ENCODE results near the gene DLX6.

DNA sequence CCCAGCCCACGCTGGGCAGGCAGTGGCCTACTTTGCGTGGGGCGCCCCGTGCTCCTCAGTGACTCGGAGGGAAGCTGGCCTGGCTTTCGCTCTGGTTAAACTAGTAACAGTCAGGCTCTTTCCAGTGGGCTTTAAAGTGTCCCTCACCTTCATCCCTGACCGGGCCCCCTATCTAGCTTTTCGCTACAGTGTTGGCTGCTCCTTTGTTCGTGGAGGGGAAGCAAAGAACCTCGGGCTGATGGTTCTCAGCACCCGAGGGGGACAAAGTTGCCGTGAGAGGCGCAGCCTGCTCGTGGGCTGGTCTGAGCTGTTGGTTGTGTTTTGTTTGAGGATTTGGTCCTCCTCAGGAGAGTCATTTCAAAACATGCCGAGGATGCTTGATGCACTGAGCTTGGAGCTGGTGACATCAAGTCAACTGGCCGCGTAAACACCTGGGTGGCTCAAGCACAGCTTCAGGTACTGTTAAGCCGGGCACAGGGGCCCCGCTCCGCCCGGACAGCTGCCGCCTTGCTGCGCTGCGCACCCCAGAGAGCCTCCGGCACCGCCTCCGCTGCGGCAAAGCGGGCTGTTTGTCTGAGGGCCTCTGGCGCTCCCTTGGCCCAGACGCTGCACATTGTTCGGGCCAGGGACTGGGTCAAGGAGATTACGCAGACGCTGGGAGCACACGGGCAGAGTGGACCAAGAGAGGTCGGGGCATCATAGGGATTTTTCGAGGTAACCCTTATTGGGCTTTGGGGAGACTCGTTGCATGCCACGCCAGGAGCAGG, 1.6 kb downstream of the DLX6 start:
- TF ChIP-seq POLR2AphosphoS5 (IDR thresholded peaks at IDR 0.05; ENCODE audit: low read depth, low read length) (no peak), TAF1 (IDR thresholded peaks at IDR 0.05; ENCODE audit: borderline replicate concordance, insufficient read depth, low read length) (no peak), REST (IDR thresholded peaks at IDR 0.05; ENCODE audit: insufficient read depth in 1 of 2, low read depth in 2 of 2, low read length in 2 of 2) (no peak), SIN3A (IDR thresholded peaks at IDR 0.05; ENCODE audit: borderline replicate concordance, insufficient read depth, low read length) (no peak), FOXP2 (optimal IDR thresholded peaks at IDR 0.05; ENCODE audit: borderline replicate concordance, extremely low read depth, extremely low read length, insufficient read depth) (no peak)
